ENCODE measurements around the gene HSD17B4.
"Not testable (repeated sequence)": the region's sequence is repeated elsewhere in the genome, so short reads cannot be mapped to it uniquely, and the experiment has no call there.

HSD17B4 gene

GRCh38 chr5:119432674-119433237 is 19.5 kb upstream of the HSD17B4 start:
- not testable (repeated sequence) for DNase-seq

GRCh38 chr5:119435436-119436132 is 16.7 kb upstream of the HSD17B4 start:
- peak; percentile 73 for DNase-seq

GRCh38 chr5:119437785-119438586 is 14.3 kb upstream of the HSD17B4 start:
- DNase-seq: not testable (repeated sequence)

- not testable (repeated sequence) for DNase-seq
Measured at GRCh38 chr5:119438587-119438917, 13.7 kb upstream of the HSD17B4 start.

GRCh38 chr5:119439140-119439631 is 13.1 kb upstream of the HSD17B4 start:
- DNase-seq: no peak

- not testable (repeated sequence) for DNase-seq
Measured at GRCh38 chr5:119439632-119440031, 12.7 kb upstream of the HSD17B4 start.

- DNase-seq: not testable (repeated sequence)
Measured at GRCh38 chr5:119444643-119445042, 7.7 kb upstream of the HSD17B4 start.

GRCh38 chr5:119445544-119445943 is 6.8 kb upstream of the HSD17B4 start:
- DNase-seq: no peak

GRCh38 chr5:119449882-119450281 is 2.4 kb upstream of the HSD17B4 start:
- no peak for DNase-seq

- not testable (repeated sequence) for DNase-seq
Measured at GRCh38 chr5:119450627-119451026, 1.7 kb upstream of the HSD17B4 start.

GRCh38 chr5:119451561-119451960 is 736 bp upstream of the HSD17B4 start:
- no peak for DNase-seq

- no peak for DNase-seq
Measured at GRCh38 chr5:119452060-119452372, 281 bp upstream of the HSD17B4 start.

- DNase-seq: no peak
Measured at GRCh38 chr5:119453040-119453373, 710 bp downstream of the HSD17B4 start.

- no peak for DNase-seq
Measured at GRCh38 chr5:119454171-119454570, 1.9 kb downstream of the HSD17B4 start.

GRCh38 chr5:119458911-119459632 is 6.8 kb downstream of the HSD17B4 start:
- DNase-seq: no peak

GRCh38 chr5:119465640-119466039 is 13.3 kb downstream of the HSD17B4 start:
- DNase-seq: no peak

GRCh38 chr5:119468286-119468685 is 16.0 kb downstream of the HSD17B4 start:
- DNase-seq: no peak

GRCh38 chr5:119470105-119470763 is 17.9 kb downstream of the HSD17B4 start:
- DNase-seq: no peak

- no peak for DNase-seq
Measured at GRCh38 chr5:119470851-119471451, 18.7 kb downstream of the HSD17B4 start.

GRCh38 chr5:119473241-119473640 is 20.9 kb downstream of the HSD17B4 start:
- DNase-seq: no peak

- no peak for DNase-seq
Measured at GRCh38 chr5:119476341-119476740, 24.0 kb downstream of the HSD17B4 start.

GRCh38 chr5:119478781-119479180 is 26.5 kb downstream of the HSD17B4 start:
- no peak for DNase-seq
